ENCODE results near the gene SLC45A3. TPM values are rescaled to one million over a fixed set of nuclear protein-coding genes. Genes with fewer than 3 reads are reported as not detected.
A peak's percentile ranks its signal among the peaks of the same experiment; 100 is the strongest.

Gene SLC45A3
- total RNA-seq, 4 donors from 2014 or later = 1.4 to 6.7 (median 2.6) TPM

- 23 to 34% methylated on average over 2 of the region's 2 CpGs for WGBS, 2 donors
- intact Hi-C loops (cut with DNase I) = loop anchor here (5.0 kb wide), 1 partner anchor 39 kb away; no protein-coding TSS in a partner anchor
These were observed 20.6 kb upstream of the SLC45A3 start for GRCh38 chr1:205700865-205701401.

DNA sequence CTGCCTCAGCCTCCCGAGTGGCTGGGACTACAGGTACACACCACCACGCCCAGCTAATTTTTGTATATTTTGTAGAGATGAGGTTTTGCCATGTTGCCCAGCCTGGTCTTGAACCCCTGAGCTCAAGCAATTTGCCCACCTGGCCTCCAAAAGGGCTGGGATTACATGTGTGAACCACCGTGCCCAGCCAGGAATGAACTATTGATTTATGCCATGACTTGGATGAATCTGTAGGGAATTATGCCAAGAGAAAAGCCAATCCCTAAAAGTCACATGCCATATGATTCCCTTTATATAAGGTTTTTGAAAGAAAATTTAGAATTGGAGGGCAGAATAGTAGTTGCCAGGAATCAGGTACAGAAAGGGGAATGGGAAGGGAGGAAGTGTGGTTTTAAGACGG, 19.1 kb upstream of the SLC45A3 start:
- no peak for TF ChIP-seq POLR2A (IDR thresholded peaks at IDR 0.05)
- DNase-seq = no peak
- Histone ChIP-seq H3K4me1 (no peaks in the 10 kb centered on the region), H3K27me3 (no peaks in the 10 kb centered on the region), H3K27ac (no peak overlapping the region), H3K4me3 (replicated peaks in 1 of 3) (no peak overlapping the region), H3K36me3 (peaks cover 0 to 4% of the 10 kb centered on the region in 2 donors), H3K9me3 (no peaks in the 10 kb centered on the region)
- WGBS, 2 donors = 93 to 97% methylated on average over 4 of the region's 4 CpGs
- intact Hi-C loops (cut with DNase I) = no loop called here

More at GRCh38 chr1:205700865-205701401, 20.6 kb upstream of the SLC45A3 start:
- TF ChIP-seq POLR2A (IDR thresholded peaks at IDR 0.05) = no peak
- TF ChIP-seq, protein P1, sequence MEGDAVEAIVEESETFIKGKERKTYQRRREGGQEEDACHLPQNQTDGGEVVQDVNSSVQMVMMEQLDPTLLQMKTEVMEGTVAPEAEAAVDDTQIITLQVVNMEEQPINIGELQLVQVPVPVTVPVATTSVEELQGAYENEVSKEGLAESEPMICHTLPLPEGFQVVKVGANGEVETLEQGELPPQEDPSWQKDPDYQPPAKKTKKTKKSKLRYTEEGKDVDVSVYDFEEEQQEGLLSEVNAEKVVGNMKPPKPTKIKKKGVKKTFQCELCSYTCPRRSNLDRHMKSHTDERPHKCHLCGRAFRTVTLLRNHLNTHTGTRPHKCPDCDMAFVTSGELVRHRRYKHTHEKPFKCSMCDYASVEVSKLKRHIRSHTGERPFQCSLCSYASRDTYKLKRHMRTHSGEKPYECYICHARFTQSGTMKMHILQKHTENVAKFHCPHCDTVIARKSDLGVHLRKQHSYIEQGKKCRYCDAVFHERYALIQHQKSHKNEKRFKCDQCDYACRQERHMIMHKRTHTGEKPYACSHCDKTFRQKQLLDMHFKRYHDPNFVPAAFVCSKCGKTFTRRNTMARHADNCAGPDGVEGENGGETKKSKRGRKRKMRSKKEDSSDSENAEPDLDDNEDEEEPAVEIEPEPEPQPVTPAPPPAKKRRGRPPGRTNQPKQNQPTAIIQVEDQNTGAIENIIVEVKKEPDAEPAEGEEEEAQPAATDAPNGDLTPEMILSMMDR (IDR thresholded peaks at IDR 0.05) = no peak
- peak; percentile 18 to 22 for DNase-seq
- H3K4me1 ChIP-seq = no peaks in the 10 kb centered on the region
- H3K27ac ChIP-seq = no peak overlapping the region
- peaks cover 0 to 4% of the 10 kb centered on the region in 2 donors for H3K36me3 ChIP-seq
- H3K9me3 ChIP-seq = no peaks in the 10 kb centered on the region
- H3K4me3 ChIP-seq (replicated peaks in 1 of 3) = no peak overlapping the region
- H3K27me3 ChIP-seq = no peaks in the 10 kb centered on the region

DNA sequence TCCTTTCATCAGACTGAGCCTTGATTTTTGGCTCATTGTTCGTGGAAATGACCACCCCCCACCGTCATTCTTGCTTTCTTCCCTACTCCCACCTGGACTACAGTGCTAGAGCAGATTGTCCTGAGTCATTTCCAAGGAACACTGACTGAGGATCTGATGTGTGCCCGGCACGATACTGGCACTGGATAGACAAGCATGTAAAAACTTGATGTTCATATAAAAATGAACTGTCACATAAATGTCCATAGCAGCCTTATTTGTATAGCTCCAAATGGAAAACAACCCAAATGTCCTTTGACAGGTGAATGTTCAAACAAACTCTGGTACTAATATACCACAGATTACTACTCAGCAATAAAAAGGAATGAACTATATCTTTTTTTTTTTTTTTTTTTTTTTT, 18.6 kb upstream of the SLC45A3 start:
- H3K4me3 ChIP-seq (replicated peaks in 1 of 3) = no peak overlapping the region
- WGBS, 2 donors = 94 to 99% methylated on average over 4 of the region's 4 CpGs
- intact Hi-C loops (cut with DNase I) = no loop called here
- no peaks in the 10 kb centered on the region for H3K27me3 ChIP-seq
- H3K4me1 ChIP-seq = no peaks in the 10 kb centered on the region
- no peaks in the 10 kb centered on the region for H3K9me3 ChIP-seq
- H3K36me3 ChIP-seq = peaks cover 0 to 4% of the 10 kb centered on the region in 2 donors
- H3K27ac ChIP-seq = no peak overlapping the region
- no peak for TF ChIP-seq POLR2A (IDR thresholded peaks at IDR 0.05)
- TF ChIP-seq, protein P1 (IDR thresholded peaks at IDR 0.05) = no peak
- DNase-seq = no peak

DNA sequence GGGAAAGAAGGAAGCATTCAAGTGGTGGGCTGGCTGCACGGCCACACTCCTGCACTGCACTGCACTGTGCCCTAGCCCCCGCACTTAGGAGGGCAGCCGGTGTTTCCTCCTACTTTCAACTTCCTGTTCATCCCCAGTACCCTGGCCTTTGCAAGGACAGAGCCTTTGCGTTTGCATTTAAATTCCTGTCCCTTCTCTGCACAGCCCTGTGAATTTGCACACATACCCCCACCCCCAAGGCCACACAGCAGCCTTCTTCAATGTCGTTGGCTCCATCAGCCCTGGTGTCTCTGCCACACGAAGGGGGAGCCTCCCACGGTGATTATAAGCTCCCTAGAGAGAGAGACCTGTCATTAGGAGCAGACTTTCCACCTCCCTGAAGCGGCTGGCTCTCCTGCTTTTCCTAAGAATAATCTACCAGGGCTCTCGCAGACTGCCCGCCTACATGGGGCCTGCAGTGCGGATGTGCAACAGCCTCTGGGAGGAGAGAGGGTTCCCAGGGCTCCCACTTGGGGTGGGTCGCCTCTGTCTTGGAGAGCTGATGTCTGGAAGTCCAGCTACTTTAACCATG, 13.2 kb upstream of the SLC45A3 start:
- H3K4me3 ChIP-seq (replicated peaks in 1 of 3) = no peak overlapping the region
- no peak for TF ChIP-seq POLR2A (IDR thresholded peaks at IDR 0.05)
- TF ChIP-seq, protein P1 (IDR thresholded peaks at IDR 0.05) = no peak
- no peak for DNase-seq
- WGBS, 2 donors = 50 to 56% methylated on average over 12 of the region's 12 CpGs
- no peaks in the 10 kb centered on the region for H3K9me3 ChIP-seq
- H3K27me3 ChIP-seq = no peaks in the 10 kb centered on the region
- H3K27ac ChIP-seq = no peak overlapping the region
- no peaks in the 10 kb centered on the region for H3K4me1 ChIP-seq
- intact Hi-C loops (cut with DNase I) = no loop called here
- H3K36me3 ChIP-seq = no peaks in the 10 kb centered on the region

DNA sequence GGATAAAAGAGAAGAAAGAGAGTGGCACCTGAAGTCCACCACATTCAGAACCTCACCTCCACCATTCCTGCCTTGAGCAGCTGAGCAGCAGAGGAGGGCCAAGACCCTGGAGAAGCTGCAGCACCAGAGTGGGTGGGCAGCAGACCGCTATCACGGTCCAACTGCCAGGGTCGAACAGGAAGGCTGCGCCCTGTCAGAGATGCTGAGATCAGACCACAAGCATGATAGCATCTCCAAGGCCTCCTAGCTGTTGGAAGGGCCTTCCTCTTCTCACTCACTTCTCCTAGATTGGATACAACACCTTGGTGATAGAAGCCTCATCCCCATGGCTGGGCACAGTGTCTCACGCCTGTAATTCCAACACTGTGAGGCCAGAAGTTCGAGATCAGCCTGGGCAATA, 12.1 kb upstream of the SLC45A3 start:
- Histone ChIP-seq H3K4me1 (no peaks in the 10 kb centered on the region), H3K36me3 (no peaks in the 10 kb centered on the region), H3K27ac (no peak overlapping the region), H3K9me3 (no peaks in the 10 kb centered on the region), H3K27me3 (no peaks in the 10 kb centered on the region), H3K4me3 (replicated peaks in 1 of 3) (no peak overlapping the region)
- no peak for TF ChIP-seq POLR2A (IDR thresholded peaks at IDR 0.05)
- TF ChIP-seq, protein P1 (IDR thresholded peaks at IDR 0.05) = no peak
- DNase-seq = no peak
- 91 to 95% methylated on average over 6 of the region's 6 CpGs for WGBS, 2 donors
- intact Hi-C loops (cut with DNase I) = no loop called here
